H1 (cell line): ENCODE data around the gene GSDMA. TPM values are rescaled to one million over a fixed set of nuclear protein-coding genes. Genes with fewer than 3 reads are reported as not detected.

Experiments
- CTCF ChIA-PET: fragments of 300-600 bp; sonication (Branson Sonifier 250); formaldehyde crosslinking; loops from one replicate; lab custom pipeline; 2021; ENCODE audit not compliant: partially characterized antibody; lab: Charles Lee
- POLR2A ChIA-PET: fragments of 300-600 bp; sonication (Branson Sonifier 250); formaldehyde crosslinking; loops from one replicate; lab custom pipeline; 2021; ENCODE audit warnings: inconsistent platforms; ENCODE audit not compliant: partially characterized antibody; lab: Charles Lee
- DNase-seq, 2 experiments: peaks; one replicate each; pipeline versions ENCODE4 v3.0.0 to v3.0.0-alpha.2; 2010 to 2022; ENCODE audit warnings: low spot score in 2 of 2, low read depth in 1 of 2, mixed read lengths in 1 of 2
- FAIRE-seq: peaks from 2 replicates; lab custom pipeline; 2011; peaks lifted over from hg19 to GRCh38; lab: Jason Lieb, UNC
- H2AFZ ChIP-seq: 2 replicates; pipeline ENCODE4 v1.8.1; 2012; ENCODE audit warnings: low read length, inconsistent platforms
- H2AK5ac ChIP-seq: 2 replicates; pipeline ENCODE4 v1.6.1; 2013; ENCODE audit warnings: low read depth, low read length
- H2BK120ac ChIP-seq: replicated peaks from 2 replicates; pipeline ENCODE3; 2013; ENCODE audit warnings: low read depth, low read length, inconsistent platforms
- H2BK12ac ChIP-seq: 2 replicates; pipeline ENCODE4 v1.6.1; 2013; ENCODE audit warnings: low read depth, low read length
- H2BK15ac ChIP-seq: 2 replicates; pipeline ENCODE4 v1.6.1; 2013; ENCODE audit warnings: low read length
- H2BK20ac ChIP-seq: 2 replicates; pipeline ENCODE4 v1.6.1; 2013; ENCODE audit warnings: low read length
- H2BK5ac ChIP-seq: 2 replicates; pipeline ENCODE4 v1.6.1; 2013; ENCODE audit warnings: low read depth, low read length
- H3K14ac ChIP-seq: 2 replicates; pipeline ENCODE4 v1.6.1; 2013; ENCODE audit warnings: inconsistent platforms; ENCODE audit not compliant: insufficient read length
- H3K18ac ChIP-seq: 2 replicates; pipeline ENCODE4 v1.6.1; 2013; ENCODE audit warnings: low read length; ENCODE audit errors: extremely low read depth
- H3K23ac ChIP-seq: 2 replicates; pipeline ENCODE4 v1.6.1; 2013; ENCODE audit warnings: inconsistent platforms; ENCODE audit not compliant: insufficient read length
- H3K23me2 ChIP-seq: 2 replicates; pipeline ENCODE4 v1.6.1; 2013; ENCODE audit warnings: low read depth, low read length
- H3K27ac ChIP-seq: 2 replicates; pipeline ENCODE4 v1.6.1; 2011; ENCODE audit warnings: low read depth, low read length, inconsistent platforms
- H3K27me3 ChIP-seq, 4 experiments: replicated peaks in 1 of 4; 1 replicate in 1 of 4; 2 replicates in 3 of 4; pipeline versions ENCODE4 v1.6.1 to v1.8.1; 2011 to 2013; ENCODE audit warnings: low read length in 3 of 4, mild to moderate bottlenecking in 3 of 4, inconsistent platforms in 2 of 4, mixed read lengths in 2 of 4, moderate library complexity in 1 of 4; ENCODE audit not compliant: control insufficient read depth in 3 of 4, insufficient read depth in 3 of 4; ENCODE audit errors: extremely low read depth in 1 of 4
- H3K36me3 ChIP-seq, 4 experiments: 2 replicates each; pipeline versions ENCODE4 v1.6.1 to v1.8.1; 2011 to 2013; ENCODE audit warnings: mild to moderate bottlenecking in 4 of 4, low read length in 3 of 4, moderate library complexity in 2 of 4, control low read depth in 1 of 4, inconsistent platforms in 1 of 4; ENCODE audit not compliant: insufficient read depth in 4 of 4, control insufficient read depth in 2 of 4
- H3K4ac ChIP-seq: replicated peaks from 2 replicates; pipeline ENCODE3; 2013; ENCODE audit warnings: low read length, low read depth, mixed read lengths, inconsistent platforms; ENCODE audit not compliant: insufficient read length
- H3K4me1 ChIP-seq, 4 experiments: replicated peaks in 1 of 4; 1 replicate in 1 of 4; 2 replicates in 3 of 4; pipeline versions ENCODE4 v1.6.1 to v1.8.1; 2011 to 2013; ENCODE audit warnings: low read length in 3 of 4, inconsistent platforms in 2 of 4, mixed read lengths in 1 of 4; ENCODE audit not compliant: insufficient read depth in 4 of 4, control insufficient read depth in 3 of 4
- H3K4me2 ChIP-seq, 2 experiments: 2 replicates each; pipeline versions ENCODE4 v1.6.1 to v1.8.1; 2011 to 2013; ENCODE audit warnings: low read depth in 2 of 2, low read length in 2 of 2, control low read depth in 1 of 2, inconsistent platforms in 1 of 2, mild to moderate bottlenecking in 1 of 2; ENCODE audit not compliant: insufficient read depth in 1 of 2
- H3K4me3 ChIP-seq, 4 experiments: fragments of 200-600, 300-600 bp in 1 of 4; sonication (generic), shearing (Covaris generic), sonication (Bioruptor Twin) in 1 of 4; 2 replicates each; pipeline versions ENCODE4 v1.5.1 to v1.8.1; 2011 to 2016; ENCODE audit warnings: low read length in 4 of 4, low read depth in 3 of 4, control low read depth in 2 of 4, inconsistent platforms in 2 of 4, mild to moderate bottlenecking in 2 of 4, mixed read lengths in 1 of 4, moderate library complexity in 1 of 4; ENCODE audit not compliant: insufficient read depth in 2 of 4; ENCODE audit errors: extremely low read depth in 1 of 4
- H3K56ac ChIP-seq: replicated peaks from 2 replicates; pipeline ENCODE3; 2013; ENCODE audit warnings: low read depth, mild to moderate bottlenecking, mixed read lengths, low read length, inconsistent platforms; ENCODE audit not compliant: insufficient read length
- H3K79me1 ChIP-seq: 2 replicates; pipeline ENCODE4 v1.6.1; 2013; ENCODE audit warnings: low read depth, low read length, control low read depth
- H3K79me2 ChIP-seq, 2 experiments: 2 replicates each; pipeline versions ENCODE4 v1.6.1 to v1.8.1; 2012 to 2013; ENCODE audit warnings: low read length in 2 of 2, mild to moderate bottlenecking in 2 of 2, inconsistent platforms in 1 of 2; ENCODE audit not compliant: insufficient read depth in 2 of 2, control insufficient read depth in 1 of 2
- H3K9ac ChIP-seq, 4 experiments: replicated peaks in 1 of 4; 1 replicate in 1 of 4; 2 replicates in 3 of 4; pipeline versions ENCODE4 v1.6.1 to v1.8.1; 2011 to 2013; ENCODE audit warnings: low read depth in 3 of 4, low read length in 3 of 4, control low read depth in 2 of 4, mild to moderate bottlenecking in 2 of 4, moderate library complexity in 2 of 4, inconsistent platforms in 1 of 4; ENCODE audit errors: extremely low read depth in 1 of 4
- H3K9me3 ChIP-seq, 2 experiments: 2 replicates each; pipeline versions ENCODE4 v1.6.1 to v1.8.1; 2012 to 2013; ENCODE audit warnings: mild to moderate bottlenecking in 2 of 2, moderate library complexity in 2 of 2, control low read depth in 1 of 2, inconsistent platforms in 1 of 2, low read depth in 1 of 2, low read length in 1 of 2, mixed read lengths in 1 of 2; ENCODE audit not compliant: insufficient read depth in 2 of 2
- H4K20me1 ChIP-seq, 2 experiments: replicated peaks in 1 of 2; 2 replicates each; pipeline versions ENCODE3 to v1.8.1; 2011 to 2013; ENCODE audit warnings: inconsistent platforms in 2 of 2, low read length in 2 of 2, mild to moderate bottlenecking in 1 of 2; ENCODE audit not compliant: insufficient read depth in 2 of 2, control insufficient read depth in 1 of 2
- H4K5ac ChIP-seq: 2 replicates; pipeline ENCODE4 v1.6.1; 2013; ENCODE audit warnings: low read length, low read depth, mixed read lengths, inconsistent platforms; ENCODE audit not compliant: insufficient read length
- H4K8ac ChIP-seq: 2 replicates; pipeline ENCODE4 v1.8.0; 2013; ENCODE audit warnings: mild to moderate bottlenecking, moderate library complexity, low read length, inconsistent platforms; ENCODE audit not compliant: insufficient read depth; ENCODE audit errors: extremely low read depth
- H4K91ac ChIP-seq: replicated peaks from 2 replicates; pipeline ENCODE3; 2013; ENCODE audit warnings: low read length, mixed read lengths, inconsistent platforms; ENCODE audit not compliant: insufficient read length
- CHD1 ChIP-seq: IDR thresholded peaks from 2 replicates; pipeline ENCODE4 v1.6.1; 2012; ENCODE audit warnings: low read depth, low read length, improper control_type of control experiment
- CHD2 ChIP-seq: IDR thresholded peaks from 2 replicates; pipeline ENCODE4 v1.6.1; 2012; ENCODE audit warnings: low read length, improper control_type of control experiment
- KDM5A ChIP-seq: fragments of 200-600 bp; IDR thresholded peaks from 2 replicates; pipeline ENCODE4 v1.7.1; 2012; ENCODE audit warnings: mild to moderate bottlenecking, low read length, inconsistent platforms, mixed read lengths
- RBBP5 ChIP-seq: IDR thresholded peaks from 2 replicates; pipeline ENCODE4 v1.7.1; 2012; ENCODE audit warnings: low read depth, mild to moderate bottlenecking, inconsistent platforms, low read length, moderate library complexity, borderline replicate concordance
- RNF2 ChIP-seq: fragments of 200-900, 300-1000 bp; sonication (generic); IDR thresholded peaks from 2 replicates; pipeline ENCODE4 v1.7.1; 2016; ENCODE audit warnings: borderline replicate concordance, low read depth, mild to moderate bottlenecking, antibody characterized with exemption, low read length; ENCODE audit not compliant: poor library complexity, severe bottlenecking; ENCODE audit errors: missing control alignments
- TAF1 ChIP-seq: IDR thresholded peaks from 2 replicates; pipeline ENCODE4 v1.6.1; 2011; ENCODE audit warnings: mild to moderate bottlenecking, low read depth, low read length
- TAF7 ChIP-seq: optimal IDR thresholded peaks from 2 replicates; pipeline ENCODE3; 2011; ENCODE audit warnings: low read depth, mild to moderate bottlenecking, inconsistent platforms, low read length, moderate library complexity, borderline replicate concordance
- WGBS, 2 experiments: shearing (Covaris generic) in 1 of 2; methylation state at CpG; one replicate each; pipeline versions ENCODE4 v1.1.6 to v1.1.7; 2013 to 2015; ENCODE audit warnings: low lambda C conversion rate in 2 of 2, mixed read lengths in 2 of 2, inconsistent platforms in 1 of 2, low coverage in 1 of 2, missing lambda C conversion rate in 1 of 2; ENCODE audit not compliant: insufficient replicate concordance in 2 of 2, insufficient coverage in 1 of 2, insufficient read length in 1 of 2; ENCODE audit errors: extremely low coverage in 1 of 2, missing lambda C conversion rate in 1 of 2; 5-methylcytosine and 5-hydroxymethylcytosine counted together
- polyA plus RNA-seq, 7 experiments: library from polyadenylated mRNA; depleted of rRNA in 3 of 7; stranded (reverse) in 5 of 7; unstranded in 2 of 7; fragments of >200 nt in 5 of 7; fragments of 200-250 nt in 2 of 7; gene quantifications; 1 replicate in 5 of 7; 2 replicates in 1 of 7; 4 replicates in 1 of 7; pipeline versions ENCODE4 v1.2.1 to v1.2.3, GENCODE V29; 2011 to 2013; ENCODE audit warnings: missing spikeins in 2 of 7, mixed read lengths in 2 of 7
- total RNA-seq: library from RNA; stranded (reverse); fragmentation: NEBNext Ultra II Directional; extraction: Animal tissue kit (Norgen Biotek cat#: 25700); gene quantifications from 2 replicates; pipeline ENCODE4 v1.2.1, GENCODE V29; 2021
- TF ChIP-seq, protein P1 (sequence below): IDR thresholded peaks from 2 replicates; pipeline ENCODE4 v1.6.1; 2012; ENCODE audit warnings: inconsistent platforms
- TF ChIP-seq, protein P2 (sequence below), 3 experiments: IDR thresholded peaks; 1 replicate in 2 of 3; 2 replicates in 1 of 3; pipeline versions ENCODE4 v1.5.1 to v1.6.1; 2011; ENCODE audit warnings: low read length in 3 of 3, mild to moderate bottlenecking in 3 of 3, inconsistent platforms in 2 of 3, low read depth in 1 of 3, moderate library complexity in 1 of 3; ENCODE audit not compliant: insufficient read depth in 1 of 3; ENCODE audit errors: control extremely low read depth in 1 of 3

GSDMA gene
- total and polyA plus RNA-seq, 2 of the 8 experiments (the other 6 are each of a cell fraction or from before 2014, with no cell fraction given) = 0.03 TPM; not detected in 1

DNA sequence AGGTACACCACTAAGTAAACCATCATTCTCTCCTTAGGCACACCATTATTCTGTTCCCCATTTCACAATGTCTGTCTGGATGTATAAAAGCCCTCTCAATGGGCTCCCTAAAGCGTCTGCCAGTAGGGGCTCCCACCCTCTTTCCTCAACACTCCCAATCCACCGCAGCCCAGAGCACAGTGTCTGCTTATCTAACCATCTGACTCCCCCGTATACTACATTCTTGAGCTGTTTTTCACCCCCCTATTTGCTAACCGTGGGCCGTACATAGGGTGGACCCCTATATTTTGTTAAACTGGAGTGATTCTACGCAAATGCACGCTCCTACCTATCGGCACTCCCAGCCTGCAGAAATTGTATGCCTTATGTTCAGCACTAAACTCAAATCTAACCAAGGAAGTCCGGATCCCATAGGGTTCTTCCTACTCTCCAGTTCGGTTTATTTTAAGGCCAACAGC is 17.1 kb downstream of the GSDMA start:
- WGBS, 2 experiments = 2% methylated on average over 10 of the region's 10 CpGs; no CpG with 5 or more reads in 1 of the 2 experiments
- ChIA-PET POLR2A (interaction anchor here (0.6 to 2.1 kb wide), 24 partner anchors 8 to 160 kb away, joined by 3 to 7 read pairs (median 4); partner anchors contain the start of genes CASC3, CSF3, GSDMA and LRRC3C), CTCF (interaction anchor here (0.6 to 2.7 kb wide), 15 partner anchors 8 to 358 kb away, joined by 3 to 31 read pairs (median 6); no protein-coding TSS in a partner anchor)
- peaks cover 4 to 13% of the 10 kb centered on the region in 2 experiments for H4K20me1 ChIP-seq
- H3K56ac ChIP-seq = peak overlapping the region; percentile 43
- H3K23ac ChIP-seq = no peak overlapping the region
- peak overlapping the region in 3 of 4 experiments; percentile 25 to 60 (median 59); a peak in 6 of 7 replicates for H3K9ac ChIP-seq
- no peaks in the 10 kb centered on the region for H3K27me3 ChIP-seq
- H4K8ac ChIP-seq = no peak overlapping the region
- H3K4ac ChIP-seq = no peak overlapping the region
- H3K14ac ChIP-seq = no peak overlapping the region
- no peak overlapping the region for H2AK5ac ChIP-seq
- H2BK20ac ChIP-seq = 0 out of 2 replicates have a peak overlapping the region, but pooled peaks have one; percentile 40
- H3K23me2 ChIP-seq = peaks cover 17% of the 10 kb centered on the region
- H4K91ac ChIP-seq = peak overlapping the region; percentile 36
- DNase-seq (no peak), FAIRE-seq (no peak)
- H3K4me3 ChIP-seq = peak overlapping the region; percentile 79 to 99 (median 90)
- peaks cover 12 to 28% of the 10 kb centered on the region in 2 experiments for H3K79me2 ChIP-seq
- peak overlapping the region; percentile 77 for H2AFZ ChIP-seq
- H3K27ac ChIP-seq = peak overlapping the region; percentile 43; the same call in 1 of the 2 replicates
- peak overlapping the region; percentile 84 for H2BK5ac ChIP-seq
- peak overlapping the region; percentile 55 for H3K18ac ChIP-seq
- H3K4me1 ChIP-seq = peaks cover 0 to 6% (median 3%) of the 10 kb centered on the region in 4 experiments; a peak in 5 of 7 replicates
- peak overlapping the region; percentile 99; the same call in 1 of the 2 replicates for H2BK15ac ChIP-seq
- H3K36me3 ChIP-seq = peaks cover 6 to 9% (median 8%) of the 10 kb centered on the region in 4 experiments; a peak in 6 of 8 replicates
- H3K4me2 ChIP-seq = peak overlapping the region; percentile 69 to 90
- H3K79me1 ChIP-seq = peaks cover 2% of the 10 kb centered on the region; the same call in 1 of the 2 replicates
- H2BK12ac ChIP-seq = peak overlapping the region; percentile 13; the same call in 1 of the 2 replicates
- peak overlapping the region; percentile 32 for H4K5ac ChIP-seq
- no peak overlapping the region for H2BK120ac ChIP-seq
- H3K9me3 ChIP-seq = no peaks in the 10 kb centered on the region
- TF ChIP-seq, protein P1, sequence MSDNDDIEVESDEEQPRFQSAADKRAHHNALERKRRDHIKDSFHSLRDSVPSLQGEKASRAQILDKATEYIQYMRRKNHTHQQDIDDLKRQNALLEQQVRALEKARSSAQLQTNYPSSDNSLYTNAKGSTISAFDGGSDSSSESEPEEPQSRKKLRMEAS = no peak
- TF ChIP-seq RBBP5 (no peak), CHD2 (no peak), KDM5A (no peak), TAF1 (no peak), RNF2 (no peak), CHD1 (no peak), TAF7 (no peak)
- TF ChIP-seq, protein P2, sequence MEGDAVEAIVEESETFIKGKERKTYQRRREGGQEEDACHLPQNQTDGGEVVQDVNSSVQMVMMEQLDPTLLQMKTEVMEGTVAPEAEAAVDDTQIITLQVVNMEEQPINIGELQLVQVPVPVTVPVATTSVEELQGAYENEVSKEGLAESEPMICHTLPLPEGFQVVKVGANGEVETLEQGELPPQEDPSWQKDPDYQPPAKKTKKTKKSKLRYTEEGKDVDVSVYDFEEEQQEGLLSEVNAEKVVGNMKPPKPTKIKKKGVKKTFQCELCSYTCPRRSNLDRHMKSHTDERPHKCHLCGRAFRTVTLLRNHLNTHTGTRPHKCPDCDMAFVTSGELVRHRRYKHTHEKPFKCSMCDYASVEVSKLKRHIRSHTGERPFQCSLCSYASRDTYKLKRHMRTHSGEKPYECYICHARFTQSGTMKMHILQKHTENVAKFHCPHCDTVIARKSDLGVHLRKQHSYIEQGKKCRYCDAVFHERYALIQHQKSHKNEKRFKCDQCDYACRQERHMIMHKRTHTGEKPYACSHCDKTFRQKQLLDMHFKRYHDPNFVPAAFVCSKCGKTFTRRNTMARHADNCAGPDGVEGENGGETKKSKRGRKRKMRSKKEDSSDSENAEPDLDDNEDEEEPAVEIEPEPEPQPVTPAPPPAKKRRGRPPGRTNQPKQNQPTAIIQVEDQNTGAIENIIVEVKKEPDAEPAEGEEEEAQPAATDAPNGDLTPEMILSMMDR (IDR thresholded peaks at IDR 0.05; ENCODE audit: control extremely low read depth in 1 of 3, insufficient read depth in 1 of 3, low read depth in 1 of 3, low read length in 3 of 3) = peak in 2 of 3 experiments; percentile 17 to 31; a peak in 2 of 4 replicates
